ENCODE results near the gene ROBO1.

DNA sequence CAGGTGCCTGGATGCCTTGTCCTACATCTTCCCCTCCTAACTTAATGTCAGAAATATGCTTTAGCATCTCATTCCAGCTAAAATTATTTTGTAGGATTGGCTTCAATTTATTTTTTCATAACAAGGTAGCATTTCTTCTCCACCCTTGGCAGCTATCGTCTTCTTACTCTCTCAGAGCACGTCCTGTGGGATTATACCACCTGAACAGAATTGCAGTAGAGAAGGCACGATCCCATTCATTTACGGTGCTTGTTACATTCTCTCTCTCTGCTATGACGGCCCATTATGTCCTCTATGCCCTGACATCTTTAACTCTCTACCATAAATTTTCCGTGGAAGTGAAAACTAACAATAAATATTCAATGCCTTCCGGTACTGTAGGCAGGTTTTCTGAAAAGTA lies 103.3 kb downstream of the ROBO1 start:
- TF ChIP-seq TAF1 (IDR thresholded peaks at IDR 0.05; ENCODE audit: borderline replicate concordance, low read depth, low read length) (no peak), POLR2A (IDR thresholded peaks at IDR 0.05; ENCODE audit: low read depth, low read length) (no peak)

Measured in GM12892 (cell line).